Ovary (tissue), 3 donors: Measurements from ENCODE around the gene C22orf42.
"Not testable (repeated sequence)": the region's sequence is repeated elsewhere in the genome, so short reads cannot be mapped to it uniquely, and the experiment has no call there.

Source experiments
- POLR2A ChIP-seq: fragments of 450-650 bp; IDR thresholded peaks from one replicate; pipeline ENCODE4 v1.6.1; 2017; ENCODE audit warnings: antibody characterized with exemption, mild to moderate bottlenecking, moderate library complexity
- TF ChIP-seq, protein P1 (sequence below), 3 donors: fragments of 450-650 bp in 2 of 3; fragments of 200-600 bp in 1 of 3; IDR thresholded peaks; one replicate each; pipeline versions ENCODE4 v1.5.1 to v1.8.0; 2016 to 2022; ENCODE audit warnings: antibody characterized with exemption in 3 of 3, mild to moderate bottlenecking in 1 of 3
- donor health status: DM: no; HTN: no; CAD: no.

DNA sequence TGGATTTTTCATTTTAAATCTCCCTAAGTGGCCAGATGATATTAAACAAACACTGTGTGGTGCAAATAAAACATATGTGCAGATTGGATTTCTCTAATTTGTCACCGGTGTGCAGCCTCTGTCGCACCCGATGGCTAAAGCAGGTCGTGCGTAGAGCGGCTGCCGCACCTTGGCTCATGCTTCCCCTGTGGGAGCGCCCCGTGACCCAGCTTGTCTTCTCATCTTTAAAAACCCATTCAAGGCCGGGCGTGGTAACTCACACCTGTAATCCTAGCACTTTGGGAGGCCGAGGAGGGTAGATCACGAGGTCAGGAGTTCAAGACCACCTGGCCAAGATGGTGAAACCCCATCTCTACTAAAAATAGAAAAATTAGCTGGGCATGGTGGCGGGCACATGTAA lies 24.3 kb downstream of the C22orf42 start:
- TF ChIP-seq, protein P1, sequence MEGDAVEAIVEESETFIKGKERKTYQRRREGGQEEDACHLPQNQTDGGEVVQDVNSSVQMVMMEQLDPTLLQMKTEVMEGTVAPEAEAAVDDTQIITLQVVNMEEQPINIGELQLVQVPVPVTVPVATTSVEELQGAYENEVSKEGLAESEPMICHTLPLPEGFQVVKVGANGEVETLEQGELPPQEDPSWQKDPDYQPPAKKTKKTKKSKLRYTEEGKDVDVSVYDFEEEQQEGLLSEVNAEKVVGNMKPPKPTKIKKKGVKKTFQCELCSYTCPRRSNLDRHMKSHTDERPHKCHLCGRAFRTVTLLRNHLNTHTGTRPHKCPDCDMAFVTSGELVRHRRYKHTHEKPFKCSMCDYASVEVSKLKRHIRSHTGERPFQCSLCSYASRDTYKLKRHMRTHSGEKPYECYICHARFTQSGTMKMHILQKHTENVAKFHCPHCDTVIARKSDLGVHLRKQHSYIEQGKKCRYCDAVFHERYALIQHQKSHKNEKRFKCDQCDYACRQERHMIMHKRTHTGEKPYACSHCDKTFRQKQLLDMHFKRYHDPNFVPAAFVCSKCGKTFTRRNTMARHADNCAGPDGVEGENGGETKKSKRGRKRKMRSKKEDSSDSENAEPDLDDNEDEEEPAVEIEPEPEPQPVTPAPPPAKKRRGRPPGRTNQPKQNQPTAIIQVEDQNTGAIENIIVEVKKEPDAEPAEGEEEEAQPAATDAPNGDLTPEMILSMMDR (IDR thresholded peaks at IDR 0.05) = not testable (repeated sequence)
- TF ChIP-seq POLR2A = not testable (repeated sequence)
